Caco-2 (cell line): ENCODE data around the gene FAM217B. TPM values are rescaled to one million over a fixed set of nuclear protein-coding genes. Genes with fewer than 3 reads are reported as not detected.
A peak's percentile ranks its signal among the peaks of the same experiment; 100 is the strongest.

Experiments used
- BruUV-seq: library from RNA; stranded (reverse); fragments of 400-500 nt; replicated peaks from 2 replicates; lab custom pipeline; 2021; lab: Mats Ljungman, UMichigan
- CTCF ChIA-PET: fragments of 300-600 bp; sonication (Branson Sonifier 250); formaldehyde crosslinking; loops from one replicate; lab custom pipeline; 2022; ENCODE audit warnings: antibody characterized with exemption; lab: Charles Lee
- POLR2A ChIA-PET: fragments of 300-600 bp; sonication (Branson Sonifier 250); formaldehyde crosslinking; loops from one replicate; lab custom pipeline; 2022; ENCODE audit warnings: antibody characterized with exemption; lab: Charles Lee
- DNase-seq, 2 experiments: peaks; one replicate each; pipeline versions ENCODE4 v3.0.0 to v3.0.0-alpha.2; 2020 to 2022
- H3K27me3 ChIP-seq: replicated peaks from 2 replicates; pipeline ENCODE4 v1.6.0; 2011; ENCODE audit warnings: low read length; ENCODE audit not compliant: control insufficient read depth, insufficient read depth
- H3K36me3 ChIP-seq: 2 replicates; pipeline ENCODE4 v1.5.1; 2011; ENCODE audit warnings: low read length; ENCODE audit not compliant: control insufficient read depth, insufficient read depth
- H3K4me1 ChIP-seq: fragments of 250-450 bp; sonication (Bioruptor Pico); 2 replicates; pipeline ENCODE4 v1.5.1; 2020; ENCODE audit warnings: mild to moderate bottlenecking
- H3K4me3 ChIP-seq: 2 replicates; pipeline ENCODE4 v1.5.1; 2011; ENCODE audit warnings: low read depth, mild to moderate bottlenecking, control low read depth, low read length
- H3K9me3 ChIP-seq: fragments of 250-450 bp; sonication (Bioruptor Pico); 2 replicates; pipeline ENCODE4 v1.5.1; 2020; ENCODE audit warnings: mild to moderate bottlenecking, moderate library complexity
- H3K27ac Mint-ChIP-seq: one replicate; pipeline ENCODE4 v1.8.0; 2022; ENCODE audit warnings: mixed read lengths; ENCODE audit not compliant: unreplicated experiment
- H3K27me3 Mint-ChIP-seq: one replicate; pipeline ENCODE4 v1.8.0; 2022; ENCODE audit warnings: mixed read lengths; ENCODE audit not compliant: insufficient read depth, unreplicated experiment
- H3K36me3 Mint-ChIP-seq: one replicate; pipeline ENCODE4 v1.8.0; 2022; ENCODE audit warnings: mild to moderate bottlenecking, mixed read lengths; ENCODE audit not compliant: insufficient read depth, unreplicated experiment
- H3K4me1 Mint-ChIP-seq: one replicate; pipeline ENCODE4 v1.8.0; 2022; ENCODE audit warnings: low read depth, mixed read lengths; ENCODE audit not compliant: unreplicated experiment
- H3K4me3 Mint-ChIP-seq: one replicate; pipeline ENCODE4 v1.8.0; 2022; ENCODE audit warnings: mild to moderate bottlenecking, moderate library complexity, mixed read lengths; ENCODE audit not compliant: unreplicated experiment
- H3K9me3 Mint-ChIP-seq: one replicate; pipeline ENCODE4 v1.8.0; 2022; ENCODE audit warnings: mixed read lengths; ENCODE audit not compliant: unreplicated experiment
- intact Hi-C: fragments of 100-400 bp; cut with micrococcal nuclease; formaldehyde crosslinking; loops from one replicate; pipeline ENCODE4 v1.10.0; 2022; ENCODE audit not compliant: unreplicated experiment
- total RNA-seq: library from RNA; stranded (reverse); gene quantifications from 2 replicates; pipeline ENCODE4 v1.2.3, GENCODE V29; 2022
- TF ChIP-seq, protein P1 (sequence below), 2 experiments: fragments of 200-600 bp in 1 of 2; IDR thresholded peaks; 1 replicate in 1 of 2; 2 replicates in 1 of 2; pipeline versions ENCODE4 v1.5.1 to v1.8.0; 2011 to 2022; ENCODE audit warnings: antibody characterized with exemption in 1 of 2, control low read depth in 1 of 2, inconsistent platforms in 1 of 2, low read depth in 1 of 2, low read length in 1 of 2, mild to moderate bottlenecking in 1 of 2, moderate library complexity in 1 of 2; ENCODE audit not compliant: insufficient read depth in 1 of 2, severe bottlenecking in 1 of 2, unreplicated experiment in 1 of 2

FAM217B gene
- total RNA-seq, 1 experiment from 2014 or later, result 65.3 TPM

DNA sequence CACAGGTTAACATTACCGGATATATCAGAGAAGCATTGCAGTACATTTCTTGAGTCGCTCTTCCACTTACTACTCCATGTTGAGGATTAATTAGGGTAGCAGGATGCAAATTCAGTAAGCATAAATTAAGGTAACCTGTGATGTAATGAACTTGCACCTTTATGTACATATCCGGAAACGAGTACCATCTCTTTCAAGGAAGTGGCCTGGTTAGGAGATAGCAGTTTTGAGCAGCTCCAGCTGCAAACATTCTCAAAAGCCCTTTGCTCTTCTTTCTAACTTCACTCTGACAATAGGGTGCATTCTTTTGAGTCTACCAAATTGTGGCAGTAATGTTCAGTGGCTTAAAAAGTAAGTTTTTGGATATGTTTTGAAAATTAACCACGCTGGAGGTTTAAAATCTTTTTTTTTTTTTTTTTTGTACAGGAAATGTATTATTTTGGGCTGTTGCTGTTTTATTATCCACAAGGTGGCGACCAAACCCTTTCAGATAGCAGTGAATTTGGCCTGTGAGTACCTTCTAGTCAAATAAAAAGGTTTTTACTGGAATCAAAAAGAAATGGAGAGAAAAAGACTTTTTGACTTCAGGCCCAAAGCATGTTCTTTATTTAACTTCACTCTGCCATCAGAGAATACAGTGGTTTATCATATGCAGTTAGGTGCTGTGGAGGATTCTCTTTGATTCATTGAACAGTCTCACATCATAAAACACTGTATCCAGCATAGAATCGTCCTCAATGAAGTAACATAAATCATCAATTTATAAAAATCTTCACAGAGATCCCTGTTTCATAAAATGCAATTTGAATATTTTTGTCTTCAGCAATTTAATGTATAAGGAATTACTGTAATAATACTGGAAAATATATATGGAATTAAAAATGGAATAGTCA, 8.9 kb downstream of the FAM217B start:
- Mint-ChIP-seq H3K27ac (no peak overlapping the region), H3K4me1 (peaks cover 7% of the 10 kb centered on the region), H3K4me3 (no peak overlapping the region), H3K9me3 (no peaks in the 10 kb centered on the region), H3K36me3 (peaks cover 28% of the 10 kb centered on the region), H3K27me3 (no peaks in the 10 kb centered on the region)
- CTCF ChIA-PET, result interaction anchor here (0.7 to 1.0 kb wide), 4 partner anchors 9 to 101 kb away, joined by 7 to 10 read pairs (median 9); partner anchors contain the start of genes FAM217B and PPP1R3D
- BruUV-seq, result no TSS peak
- POLR2A ChIA-PET, result no interaction called here
- Histone ChIP-seq H3K36me3 (no peaks in the 10 kb centered on the region; the same call in 1 of the 2 replicates), H3K9me3 (no peaks in the 10 kb centered on the region), H3K27me3 (no peaks in the 10 kb centered on the region), H3K4me1 (no peaks in the 10 kb centered on the region), H3K4me3 (no peak overlapping the region)
- DNase-seq, result peak; percentile 59 to 73
- TF ChIP-seq, protein P1, sequence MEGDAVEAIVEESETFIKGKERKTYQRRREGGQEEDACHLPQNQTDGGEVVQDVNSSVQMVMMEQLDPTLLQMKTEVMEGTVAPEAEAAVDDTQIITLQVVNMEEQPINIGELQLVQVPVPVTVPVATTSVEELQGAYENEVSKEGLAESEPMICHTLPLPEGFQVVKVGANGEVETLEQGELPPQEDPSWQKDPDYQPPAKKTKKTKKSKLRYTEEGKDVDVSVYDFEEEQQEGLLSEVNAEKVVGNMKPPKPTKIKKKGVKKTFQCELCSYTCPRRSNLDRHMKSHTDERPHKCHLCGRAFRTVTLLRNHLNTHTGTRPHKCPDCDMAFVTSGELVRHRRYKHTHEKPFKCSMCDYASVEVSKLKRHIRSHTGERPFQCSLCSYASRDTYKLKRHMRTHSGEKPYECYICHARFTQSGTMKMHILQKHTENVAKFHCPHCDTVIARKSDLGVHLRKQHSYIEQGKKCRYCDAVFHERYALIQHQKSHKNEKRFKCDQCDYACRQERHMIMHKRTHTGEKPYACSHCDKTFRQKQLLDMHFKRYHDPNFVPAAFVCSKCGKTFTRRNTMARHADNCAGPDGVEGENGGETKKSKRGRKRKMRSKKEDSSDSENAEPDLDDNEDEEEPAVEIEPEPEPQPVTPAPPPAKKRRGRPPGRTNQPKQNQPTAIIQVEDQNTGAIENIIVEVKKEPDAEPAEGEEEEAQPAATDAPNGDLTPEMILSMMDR (IDR thresholded peaks at IDR 0.05; ENCODE audit: insufficient read depth in 1 of 2, low read depth in 1 of 2, low read length in 1 of 2, severe bottlenecking in 1 of 2, unreplicated experiment in 1 of 2), result peak; percentile 86 to 91
- intact Hi-C loops, result loop anchor here (1.0 to 10.0 kb wide), 3 partner anchors 38 to 416 kb away; no protein-coding TSS in a partner anchor

DNA sequence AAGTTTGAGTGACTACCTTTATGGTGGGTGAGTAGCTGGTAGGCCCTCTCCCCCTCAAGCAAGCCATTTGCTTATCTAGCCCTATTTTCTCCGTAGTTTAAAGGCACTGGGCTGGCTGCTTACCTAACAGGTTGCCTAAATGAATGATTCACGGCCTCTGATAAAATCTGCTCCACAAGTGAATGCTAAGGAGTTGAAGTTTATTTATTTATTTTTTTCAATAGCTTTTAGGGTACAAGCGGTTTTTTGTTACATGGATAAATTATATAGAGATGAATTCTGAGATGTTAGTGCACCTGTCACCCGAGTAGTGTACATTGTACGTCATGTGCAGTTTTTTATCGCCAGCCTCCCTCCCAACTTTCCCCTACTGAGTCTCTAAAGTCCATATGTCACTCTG, 9.7 kb downstream of the FAM217B start:
- Histone ChIP-seq H3K4me1 (peaks cover under 1% of the 10 kb centered on the region; the same call in 1 of the 2 replicates), H3K9me3 (no peaks in the 10 kb centered on the region), H3K27me3 (no peaks in the 10 kb centered on the region), H3K4me3 (no peak overlapping the region), H3K36me3 (no peaks in the 10 kb centered on the region; the same call in 1 of the 2 replicates)
- TF ChIP-seq, protein P1 (IDR thresholded peaks at IDR 0.05; ENCODE audit: insufficient read depth in 1 of 2, low read depth in 1 of 2, low read length in 1 of 2, severe bottlenecking in 1 of 2, unreplicated experiment in 1 of 2), result no peak
- Mint-ChIP-seq H3K9me3 (no peaks in the 10 kb centered on the region), H3K27ac (no peak overlapping the region), H3K4me1 (peaks cover 9% of the 10 kb centered on the region), H3K4me3 (no peak overlapping the region), H3K36me3 (peaks cover 20% of the 10 kb centered on the region), H3K27me3 (no peaks in the 10 kb centered on the region)
- POLR2A ChIA-PET, result no interaction called here
- intact Hi-C loops, result loop anchor here (1.0 to 10.0 kb wide), 3 partner anchors 37 to 415 kb away; no protein-coding TSS in a partner anchor
- CTCF ChIA-PET, result interaction anchor here (1.2 to 1.5 kb wide), 2 partner anchors 16 to 100 kb away, joined by 5 to 7 read pairs; partner anchors contain the start of gene SYCP2
- BruUV-seq, result no TSS peak
- DNase-seq, result no peak

DNA sequence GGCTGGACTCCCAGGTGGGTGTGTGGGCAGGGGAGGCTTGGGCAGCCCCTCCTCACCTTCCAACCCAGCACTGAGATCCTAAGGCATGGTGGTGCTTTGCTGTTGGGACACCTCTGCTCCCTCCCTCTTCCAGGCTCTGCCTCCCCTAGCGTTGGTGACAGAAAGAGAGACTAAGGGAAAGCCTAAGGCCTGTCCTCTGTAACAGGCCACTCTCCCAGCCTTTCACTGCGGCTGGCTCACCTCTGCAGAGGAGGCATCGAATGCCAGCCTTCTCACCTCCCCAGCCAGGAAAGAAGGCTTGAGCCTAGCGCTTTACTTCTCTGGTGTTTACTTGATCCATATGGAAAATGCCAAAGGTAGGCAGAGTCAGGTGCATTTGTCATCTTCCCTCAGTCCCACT, 14.5 kb downstream of the FAM217B start:
- H3K4me1 ChIP-seq, result peaks cover 33% of the 10 kb centered on the region
- no peak overlapping the region for H3K4me3 ChIP-seq
- Mint-ChIP-seq H3K36me3 (no peaks in the 10 kb centered on the region), H3K4me3 (no peak overlapping the region), H3K27me3 (no peaks in the 10 kb centered on the region), H3K9me3 (no peaks in the 10 kb centered on the region), H3K4me1 (peaks cover 28% of the 10 kb centered on the region), H3K27ac (no peak overlapping the region)
- no peak for DNase-seq
- no TSS peak for BruUV-seq
- H3K27me3 ChIP-seq, result no peaks in the 10 kb centered on the region
- H3K36me3 ChIP-seq, result no peaks in the 10 kb centered on the region
- intact Hi-C loops, result loop anchor here (1.0 kb wide), 1 partner anchor 171 kb away; no protein-coding TSS in a partner anchor
- POLR2A ChIA-PET, result interaction anchor here (1.2 to 1.4 kb wide), 2 partner anchors 15 to 21 kb away, joined by 5 to 14 read pairs; partner anchors contain the start of genes FAM217B and PPP1R3D
- no peaks in the 10 kb centered on the region for H3K9me3 ChIP-seq
- CTCF ChIA-PET, result interaction anchor here (0.7 to 2.4 kb wide), 11 partner anchors 8 to 183 kb away, joined by 3 to 31 read pairs (median 6); partner anchors contain the start of genes FAM217B, PPP1R3D and SYCP2
- TF ChIP-seq, protein P1 (IDR thresholded peaks at IDR 0.05; ENCODE audit: insufficient read depth in 1 of 2, low read depth in 1 of 2, low read length in 1 of 2, severe bottlenecking in 1 of 2, unreplicated experiment in 1 of 2), result no peak
